GM13976 (cell line): ENCODE data around the gene TMEM9B.

Experiments used
- DNase-seq: peaks from one replicate; pipeline ENCODE4 v3.0.0; 2012; ENCODE audit warnings: low spot score
- in situ Hi-C: fragments of 300-500 bp; cut with MboI; formaldehyde crosslinking; loops from one replicate; pipeline ENCODE4 v1.12.0; 2022; ENCODE audit warnings: low sequenced_read_pairs, mixed read lengths, inconsistent platforms; ENCODE audit not compliant: unreplicated experiment
- TF ChIP-seq, protein P1 (sequence below): IDR thresholded peaks from 2 replicates; pipeline ENCODE4 v1.5.1; 2012; ENCODE audit warnings: borderline replicate concordance, mild to moderate bottlenecking; ENCODE audit not compliant: insufficient read depth; ENCODE audit errors: extremely low read depth, missing control alignments, control extremely low read depth

TMEM9B gene

DNA sequence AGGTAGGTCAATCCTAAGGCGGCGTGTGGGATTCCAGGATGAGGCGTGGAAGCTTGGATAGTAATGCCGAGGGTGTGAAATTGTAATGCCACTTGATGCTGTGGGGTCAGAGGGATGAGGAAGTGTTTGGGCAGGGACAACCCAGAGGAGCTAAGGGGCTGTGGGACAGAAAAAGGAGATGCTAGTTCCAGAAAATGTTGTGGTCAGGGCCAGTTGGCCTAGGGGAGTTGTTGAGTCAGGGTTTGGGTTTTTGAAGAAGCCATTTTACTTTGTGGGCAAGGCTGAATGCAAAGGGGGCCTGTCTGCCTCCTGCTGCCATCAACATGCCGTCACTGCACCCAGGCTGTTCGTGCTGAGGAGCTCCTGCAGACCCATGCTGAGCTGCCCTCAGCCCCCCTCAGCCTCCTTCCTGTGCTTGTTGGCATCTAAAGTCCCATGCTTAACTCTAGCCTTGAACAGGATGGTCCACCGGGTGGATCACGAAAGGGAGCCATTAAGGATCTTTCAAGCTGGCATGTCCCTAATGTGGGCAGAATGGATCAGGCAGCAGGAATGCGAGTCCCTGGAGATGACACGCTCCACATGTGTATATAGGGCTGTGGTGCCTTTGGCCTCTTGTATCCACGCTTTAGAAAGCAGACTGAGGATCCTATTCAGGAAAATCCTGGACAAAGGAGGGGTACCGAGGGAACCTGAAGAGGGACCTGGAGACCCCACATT, 33.6 kb downstream of the TMEM9B start:
- TF ChIP-seq, protein P1, sequence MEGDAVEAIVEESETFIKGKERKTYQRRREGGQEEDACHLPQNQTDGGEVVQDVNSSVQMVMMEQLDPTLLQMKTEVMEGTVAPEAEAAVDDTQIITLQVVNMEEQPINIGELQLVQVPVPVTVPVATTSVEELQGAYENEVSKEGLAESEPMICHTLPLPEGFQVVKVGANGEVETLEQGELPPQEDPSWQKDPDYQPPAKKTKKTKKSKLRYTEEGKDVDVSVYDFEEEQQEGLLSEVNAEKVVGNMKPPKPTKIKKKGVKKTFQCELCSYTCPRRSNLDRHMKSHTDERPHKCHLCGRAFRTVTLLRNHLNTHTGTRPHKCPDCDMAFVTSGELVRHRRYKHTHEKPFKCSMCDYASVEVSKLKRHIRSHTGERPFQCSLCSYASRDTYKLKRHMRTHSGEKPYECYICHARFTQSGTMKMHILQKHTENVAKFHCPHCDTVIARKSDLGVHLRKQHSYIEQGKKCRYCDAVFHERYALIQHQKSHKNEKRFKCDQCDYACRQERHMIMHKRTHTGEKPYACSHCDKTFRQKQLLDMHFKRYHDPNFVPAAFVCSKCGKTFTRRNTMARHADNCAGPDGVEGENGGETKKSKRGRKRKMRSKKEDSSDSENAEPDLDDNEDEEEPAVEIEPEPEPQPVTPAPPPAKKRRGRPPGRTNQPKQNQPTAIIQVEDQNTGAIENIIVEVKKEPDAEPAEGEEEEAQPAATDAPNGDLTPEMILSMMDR, result no peak
- no peak for DNase-seq
- in situ Hi-C loops, result no loop called here

DNA sequence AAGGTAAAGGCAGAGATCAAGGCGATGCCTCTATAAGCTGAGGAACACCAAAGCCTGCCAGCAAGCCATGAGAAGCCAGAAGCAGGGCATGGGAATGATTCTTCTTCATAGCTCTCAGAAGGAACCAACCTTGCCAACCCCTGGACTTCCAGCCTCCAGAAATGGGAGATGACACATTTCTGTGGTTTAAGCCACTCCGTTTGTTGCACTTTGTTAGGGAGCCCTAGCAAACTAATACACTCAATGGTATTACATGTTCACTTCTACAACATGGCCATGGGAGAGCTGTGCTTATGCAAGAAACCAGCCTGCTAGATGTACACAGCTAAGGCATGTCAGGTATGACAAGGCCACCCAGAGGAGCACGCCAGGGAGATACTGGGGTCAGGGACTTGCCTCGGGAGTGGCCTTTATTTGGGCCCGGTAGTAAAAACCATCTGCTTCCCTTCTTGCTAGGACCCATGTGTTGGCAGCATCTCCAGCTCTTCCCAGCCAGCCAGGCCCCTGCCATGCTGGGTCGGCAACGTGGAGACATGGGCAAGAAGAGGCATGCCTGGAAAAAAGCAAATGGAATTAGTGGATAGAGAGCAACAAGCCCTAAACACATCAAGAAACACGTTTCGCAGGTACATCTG, 35.1 kb downstream of the TMEM9B start:
- in situ Hi-C loops, result no loop called here
- TF ChIP-seq, protein P1, result no peak

GRCh38 chr11:8928205-8928604, 36.0 kb downstream of the TMEM9B start:
- TF ChIP-seq, protein P1, result no peak
- in situ Hi-C loops, result no loop called here
- no peak for DNase-seq

More for the DNA sequence above, 35.1 kb downstream of the TMEM9B start:
- no peak for DNase-seq

- TF ChIP-seq, protein P1, result no peak
These were observed 37.0 kb downstream of the TMEM9B start for GRCh38 chr11:8927233-8927632.

GRCh38 chr11:8926236-8926635, 38.0 kb downstream of the TMEM9B start:
- in situ Hi-C loops, result no loop called here
- TF ChIP-seq, protein P1, result no peak
- no peak for DNase-seq

More at GRCh38 chr11:8927233-8927632, 37.0 kb downstream of the TMEM9B start:
- DNase-seq, result no peak
- in situ Hi-C loops, result no loop called here

- DNase-seq, result no peak
- in situ Hi-C loops, result no loop called here
- TF ChIP-seq, protein P1, result no peak
These were observed 38.5 kb downstream of the TMEM9B start for GRCh38 chr11:8925711-8926110.
